Endothelial cell (in vitro differentiated cells): Measurements from ENCODE around the gene KCNA10. TPM values are rescaled to one million over a fixed set of nuclear protein-coding genes. Genes with fewer than 3 reads are reported as not detected.

Source experiments
- DNase-seq: peaks from one replicate; pipeline ENCODE4 v3.0.0; 2021; ENCODE audit warnings: low spot score
- H3K27ac Mint-ChIP-seq: one replicate; pipeline ENCODE4 v1.8.0; 2021; ENCODE audit warnings: mixed read lengths, inconsistent platforms; ENCODE audit not compliant: unreplicated experiment
- H3K27me3 Mint-ChIP-seq: one replicate; pipeline ENCODE4 v1.8.0; 2021; ENCODE audit warnings: mild to moderate bottlenecking, moderate library complexity, mixed read lengths, inconsistent platforms; ENCODE audit not compliant: unreplicated experiment
- H3K36me3 Mint-ChIP-seq: one replicate; pipeline ENCODE4 v1.8.0; 2021; ENCODE audit warnings: mild to moderate bottlenecking, low read depth, mixed read lengths, inconsistent platforms; ENCODE audit not compliant: unreplicated experiment
- H3K4me1 Mint-ChIP-seq: one replicate; pipeline ENCODE4 v1.8.0; 2021; ENCODE audit warnings: mild to moderate bottlenecking, mixed read lengths, inconsistent platforms; ENCODE audit not compliant: unreplicated experiment
- H3K4me3 Mint-ChIP-seq: one replicate; pipeline ENCODE4 v1.8.0; 2021; ENCODE audit warnings: mild to moderate bottlenecking, mixed read lengths, inconsistent platforms; ENCODE audit not compliant: unreplicated experiment
- H3K9me3 Mint-ChIP-seq: one replicate; pipeline ENCODE4 v1.8.0; 2021; ENCODE audit warnings: mixed read lengths, inconsistent platforms; ENCODE audit not compliant: unreplicated experiment
- CTCF ChIP-seq: fragments of 200-600 bp; sonication (generic); IDR thresholded peaks from one replicate; pipeline ENCODE4 v1.5.0; 2021; ENCODE audit warnings: antibody characterized with exemption; ENCODE audit not compliant: unreplicated experiment
- total RNA-seq: library from RNA; stranded (reverse); fragmentation: NEBNext Ultra II Directional; extraction: Animal tissue kit (Norgen Biotek cat#: 25700); gene quantifications from one replicate; pipeline ENCODE4 v1.2.1, GENCODE V29; 2021; ENCODE audit not compliant: unreplicated experiment

The KCNA10 gene
- total RNA-seq, 1 donor from 2014 or later: not detected

- Mint-ChIP-seq H3K27ac (no peak overlapping the region), H3K27me3 (peaks cover 8% of the 10 kb centered on the region), H3K4me1 (peaks cover 11% of the 10 kb centered on the region), H3K4me3 (no peak overlapping the region), H3K36me3 (no peaks in the 10 kb centered on the region), H3K9me3 (no peaks in the 10 kb centered on the region)
- no peak for TF ChIP-seq CTCF
- no peak for DNase-seq
Observed at GRCh38 chr1:110545492-110545891, 26.5 kb upstream of the KCNA10 start.

GRCh38 chr1:110544753-110545152 is 25.8 kb upstream of the KCNA10 start:
- no peaks in the 10 kb centered on the region for H3K9me3 Mint-ChIP-seq
- H3K27ac Mint-ChIP-seq: no peak overlapping the region
- H3K4me3 Mint-ChIP-seq: no peak overlapping the region
- H3K36me3 Mint-ChIP-seq: no peaks in the 10 kb centered on the region
- peaks cover 8% of the 10 kb centered on the region for H3K27me3 Mint-ChIP-seq
- TF ChIP-seq CTCF: no peak
- peaks cover 11% of the 10 kb centered on the region for H3K4me1 Mint-ChIP-seq
- DNase-seq: no peak

- TF ChIP-seq CTCF: no peak
- peaks cover 7% of the 10 kb centered on the region for H3K27me3 Mint-ChIP-seq
- no peak overlapping the region for H3K4me3 Mint-ChIP-seq
- peak; percentile 53 for DNase-seq
- H3K9me3 Mint-ChIP-seq: no peaks in the 10 kb centered on the region
- no peaks in the 10 kb centered on the region for H3K36me3 Mint-ChIP-seq
- no peak overlapping the region for H3K27ac Mint-ChIP-seq
- peaks cover 11% of the 10 kb centered on the region for H3K4me1 Mint-ChIP-seq
Observed at GRCh38 chr1:110542725-110543124, 23.8 kb upstream of the KCNA10 start.

GRCh38 chr1:110541906-110542395 is 23.0 kb upstream of the KCNA10 start:
- Mint-ChIP-seq H3K4me1 (peaks cover 11% of the 10 kb centered on the region), H3K4me3 (no peak overlapping the region), H3K36me3 (no peaks in the 10 kb centered on the region), H3K9me3 (no peaks in the 10 kb centered on the region), H3K27me3 (peaks cover 7% of the 10 kb centered on the region), H3K27ac (no peak overlapping the region)
- DNase-seq: no peak
- no peak for TF ChIP-seq CTCF

GRCh38 chr1:110540891-110541685 is 22.1 kb upstream of the KCNA10 start:
- Mint-ChIP-seq H3K27ac (no peak overlapping the region), H3K27me3 (peaks cover 8% of the 10 kb centered on the region), H3K9me3 (no peaks in the 10 kb centered on the region), H3K4me3 (no peak overlapping the region), H3K36me3 (no peaks in the 10 kb centered on the region), H3K4me1 (peaks cover 18% of the 10 kb centered on the region)
- TF ChIP-seq CTCF: no peak
- no peak for DNase-seq
